GM18502 (cell line): Measurements from ENCODE around the gene GRAMD1C.
A peak's percentile ranks its signal among the peaks of the same experiment; 100 is the strongest.
"Not testable (repeated sequence)": the region's sequence is repeated elsewhere in the genome, so short reads cannot be mapped to it uniquely, and the experiment has no call there.

Experiments used
- ATAC-seq: cut with Tn5 transposase; IDR thresholded peaks from one replicate; pipeline ENCODE4 v1.9.1; 2021; ENCODE audit warnings: mild to moderate bottlenecking; ENCODE audit not compliant: unreplicated experiment, poor library complexity

Gene GRAMD1C

DNA sequence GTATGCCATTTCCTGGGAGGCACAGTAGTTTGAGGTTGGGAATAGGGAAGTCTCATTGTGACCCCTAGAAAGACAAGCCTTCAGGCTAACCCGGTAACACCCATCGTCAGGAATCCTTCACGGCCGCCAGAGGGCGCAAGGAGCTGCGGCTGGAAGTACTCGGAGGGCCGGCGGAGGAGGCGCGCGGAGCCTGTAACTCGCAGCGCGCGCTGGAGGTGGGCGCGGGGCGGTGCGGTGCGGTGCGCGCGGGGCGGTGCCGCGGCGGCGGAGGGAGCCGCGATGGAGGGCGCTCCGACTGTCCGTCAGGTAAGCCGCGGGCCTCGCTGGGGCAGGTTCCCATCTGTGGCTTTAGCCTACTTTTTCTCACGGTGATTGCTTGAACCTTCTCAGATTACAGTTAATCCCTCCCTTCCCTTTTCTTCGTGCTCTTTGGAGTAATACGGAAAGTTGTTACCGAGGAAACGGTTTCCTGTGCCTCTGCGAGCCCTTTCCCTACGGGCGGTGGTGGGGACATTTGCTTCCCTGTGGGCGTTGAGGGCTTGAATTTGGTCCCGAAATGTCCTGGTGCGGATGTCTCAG, at the start of gene GRAMD1C:
GRAMD1C (plus strand) TSS at position 158 of the 579 bp plus-strand sequence; CDS start at position 280, 122 bp downstream.
- ATAC-seq, result peak; percentile 96

- ATAC-seq, result no peak
Measured at GRCh38 chr3:113791381-113791780, 47.2 kb upstream of the GRAMD1C start.

GRCh38 chr3:113794526-113794925, 44.1 kb upstream of the GRAMD1C start:
- no peak for ATAC-seq

- no peak for ATAC-seq
Measured at GRCh38 chr3:113795693-113796092, 42.9 kb upstream of the GRAMD1C start.

GRCh38 chr3:113802795-113803455, 35.7 kb upstream of the GRAMD1C start:
- no peak for ATAC-seq

- ATAC-seq, result no peak
Measured at GRCh38 chr3:113804661-113805060, 33.9 kb upstream of the GRAMD1C start.

- ATAC-seq, result no peak
Measured at GRCh38 chr3:113805249-113805648, 33.3 kb upstream of the GRAMD1C start.

GRCh38 chr3:113812854-113813253, 25.7 kb upstream of the GRAMD1C start:
- no peak for ATAC-seq

GRCh38 chr3:113819866-113820265, 18.7 kb upstream of the GRAMD1C start:
- no peak for ATAC-seq

DNA sequence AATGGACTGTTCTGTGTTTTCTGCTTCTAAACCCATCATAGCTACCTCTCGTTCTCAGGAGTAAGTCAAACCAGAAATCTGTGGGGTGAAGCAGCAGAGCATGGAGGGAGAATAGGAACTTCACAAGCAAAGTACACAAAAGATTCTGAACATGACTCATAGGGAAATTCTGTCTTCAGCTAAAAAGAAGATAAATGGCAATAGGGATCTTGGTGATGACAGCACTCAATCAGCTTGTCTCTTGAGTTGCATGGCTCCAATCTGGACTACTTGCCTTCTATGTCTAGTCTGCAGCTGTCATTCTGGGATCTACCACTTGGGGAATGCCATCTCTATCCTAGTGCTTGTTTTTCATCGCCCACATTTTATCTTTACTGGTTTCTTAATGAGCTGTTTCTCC, 13.5 kb upstream of the GRAMD1C start:
- peak; percentile 74 for ATAC-seq

- ATAC-seq, result peak; percentile 36
Measured at GRCh38 chr3:113828600-113828999, 10.0 kb upstream of the GRAMD1C start.

DNA sequence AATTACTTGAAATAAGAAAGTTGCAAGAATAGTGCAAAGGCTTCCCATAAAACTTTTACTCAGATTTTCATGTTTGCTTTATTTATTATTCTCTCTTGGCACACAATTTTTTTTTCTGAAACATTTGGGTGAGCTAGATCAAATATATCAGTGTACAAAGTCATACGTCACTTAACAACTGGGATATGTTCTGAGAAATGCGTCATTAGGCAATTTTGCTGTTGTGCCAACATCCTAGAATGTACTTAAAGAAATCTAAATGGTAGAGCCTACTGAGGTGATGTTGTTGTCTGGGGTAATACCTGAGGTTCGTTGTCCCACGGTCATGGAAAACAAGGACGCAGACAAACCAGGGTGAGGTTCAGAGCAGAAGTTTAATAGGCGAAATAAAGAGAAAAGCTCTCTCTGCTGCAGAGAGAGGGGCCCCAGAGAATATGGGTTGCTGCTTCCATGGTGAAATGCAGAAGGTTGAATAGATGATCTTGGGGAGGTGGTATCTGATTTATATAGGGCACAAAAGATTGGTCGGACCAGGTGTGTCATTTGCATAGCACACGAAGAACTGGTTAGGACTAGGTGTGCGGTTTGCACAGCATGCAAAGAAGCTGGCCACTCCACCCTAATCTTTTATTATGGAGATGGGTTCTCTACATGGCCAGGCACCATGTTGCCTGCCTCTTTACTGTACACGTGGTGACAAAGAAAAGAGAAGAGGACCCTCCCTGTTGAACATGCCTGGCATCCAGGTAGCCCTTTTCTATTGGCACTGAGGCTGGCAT, 8.8 kb upstream of the GRAMD1C start:
- peak; percentile 33 for ATAC-seq

DNA sequence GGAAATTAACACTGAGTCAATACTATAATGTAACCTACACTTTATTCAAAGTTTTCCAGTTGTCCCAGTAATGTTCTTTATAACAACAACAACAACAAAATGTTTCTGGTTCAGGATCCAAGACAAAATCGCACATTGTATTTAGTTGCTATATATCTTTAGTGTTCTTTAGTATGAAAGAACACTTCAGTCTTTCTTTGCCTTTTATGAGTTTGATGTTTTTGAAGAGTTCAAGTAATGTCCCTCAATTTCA, 7.6 kb upstream of the GRAMD1C start:
- ATAC-seq, result no peak

DNA sequence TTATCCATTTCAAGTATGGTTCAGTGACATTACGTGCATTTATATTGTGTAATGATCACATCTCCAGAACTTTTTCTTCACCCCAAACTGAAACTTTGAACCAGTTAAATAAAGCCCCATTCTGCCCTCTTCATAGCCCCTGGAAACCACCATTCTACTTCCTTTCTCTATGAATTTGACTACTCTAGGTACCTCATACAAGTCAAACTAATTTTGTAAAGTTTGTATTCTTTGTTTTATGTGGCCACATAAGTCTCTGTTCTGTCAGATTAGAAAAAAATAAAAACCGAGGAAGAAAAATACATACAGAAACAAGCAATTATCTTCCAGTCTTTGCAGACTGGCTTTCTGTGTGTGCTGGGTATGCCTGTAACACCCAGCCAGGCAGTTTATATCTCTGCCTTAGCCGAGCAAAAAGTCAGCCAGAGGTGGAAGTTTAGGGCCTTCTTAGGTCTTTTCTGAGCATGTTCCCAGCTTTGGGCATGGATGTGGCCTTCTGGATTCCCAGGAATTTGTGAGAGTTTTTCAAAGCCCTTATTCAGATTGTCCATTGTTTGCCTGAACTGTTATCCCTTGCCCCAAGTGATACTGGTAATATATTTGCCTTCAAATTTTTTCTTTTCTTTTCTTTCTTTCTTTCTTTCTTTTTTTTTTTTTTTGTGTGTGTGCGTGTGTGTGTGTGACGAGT, 6.0 kb upstream of the GRAMD1C start:
- peak; percentile 42 for ATAC-seq

DNA sequence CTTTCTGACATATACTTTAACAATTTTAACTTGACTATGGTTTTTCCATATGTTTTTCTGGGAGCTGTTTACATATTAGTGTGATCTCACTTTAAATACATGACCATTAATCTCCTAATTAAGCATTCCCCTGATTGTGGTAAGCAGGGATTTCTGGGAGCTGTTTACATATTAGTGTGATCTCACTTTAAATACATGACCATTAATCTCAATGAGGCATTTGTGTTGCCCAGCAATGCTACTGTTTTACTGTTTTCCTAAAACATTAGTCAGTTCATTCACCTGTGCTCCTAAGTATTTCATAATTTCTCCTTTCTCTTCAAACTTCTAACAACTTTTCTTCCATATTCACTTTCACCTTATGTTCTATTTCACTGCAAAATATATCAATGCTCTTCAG, 3.6 kb upstream of the GRAMD1C start:
- ATAC-seq, result no peak

DNA sequence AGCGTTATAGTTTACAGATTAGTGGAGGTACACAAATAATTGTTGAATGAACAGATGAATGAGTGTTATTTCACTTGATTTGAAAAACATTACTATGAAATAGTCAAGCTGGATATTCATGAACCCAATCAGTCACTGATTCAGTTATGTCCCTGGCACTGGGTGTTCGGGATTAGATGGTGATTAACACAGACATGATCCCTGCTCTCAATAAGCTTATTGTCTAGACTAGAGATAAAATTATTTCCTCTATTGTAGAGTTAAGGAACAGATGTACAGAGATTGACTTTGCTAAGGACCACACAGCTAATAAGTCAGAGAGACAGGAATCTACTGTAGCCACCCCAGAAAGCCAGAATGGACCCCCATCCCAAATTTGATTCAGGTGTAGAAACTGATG, 963 bp downstream of the GRAMD1C start:
- no peak for ATAC-seq

- ATAC-seq, result peak; percentile 50
Measured at GRCh38 chr3:113844622-113845222, 6.1 kb downstream of the GRAMD1C start.

GRCh38 chr3:113847247-113847646, 8.7 kb downstream of the GRAMD1C start:
- no peak for ATAC-seq

DNA sequence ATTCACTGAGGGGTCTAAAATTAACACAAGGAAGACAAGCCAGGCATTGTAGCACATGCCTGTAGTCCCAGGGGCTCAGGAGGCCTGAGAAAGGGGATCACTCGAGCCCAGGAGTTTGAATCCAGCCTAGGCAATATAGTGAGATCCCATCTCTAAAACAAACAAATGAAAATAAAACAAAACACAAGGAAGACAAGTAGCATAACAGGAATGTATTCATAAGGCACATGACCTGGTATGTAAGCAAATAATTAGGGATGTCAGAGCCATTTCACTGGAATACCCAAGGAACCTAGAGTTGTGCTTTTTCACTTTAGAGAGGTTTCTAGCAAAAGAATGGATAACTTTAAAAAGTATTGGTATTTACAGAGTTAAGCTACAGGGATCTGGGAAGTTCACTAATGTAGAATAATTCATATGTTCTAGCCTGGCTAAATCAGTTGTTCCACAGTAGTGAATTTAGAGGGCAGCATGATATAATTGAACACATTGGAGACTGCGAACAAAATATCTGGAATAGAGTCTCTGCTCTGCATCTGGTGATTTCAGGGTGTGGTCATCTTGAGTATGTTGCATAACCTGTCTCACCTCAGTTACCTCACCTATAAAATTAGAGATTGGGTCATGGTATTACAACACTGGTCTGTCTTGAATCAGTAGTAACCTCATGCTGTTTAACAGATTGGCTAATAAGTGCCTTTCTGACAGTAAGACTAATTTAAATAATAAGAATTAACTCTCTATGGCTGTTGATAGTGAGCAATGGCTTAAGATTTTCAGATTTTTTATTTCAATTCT, 9.3 kb downstream of the GRAMD1C start:
- ATAC-seq, result no peak

- not testable (repeated sequence) for ATAC-seq
Measured at GRCh38 chr3:113849071-113849470, 10.5 kb downstream of the GRAMD1C start.
